Measurements from ENCODE around the gene RPS15A. TPM values are rescaled to one million over a fixed set of nuclear protein-coding genes. Genes with fewer than 3 reads are reported as not detected.
"Not testable (repeated sequence)": the region's sequence is repeated elsewhere in the genome, so short reads cannot be mapped to it uniquely, and the experiment has no call there.

RPS15A gene
- total RNA-seq, 2 donors from 2014 or later = 836 to 2,411 TPM

GRCh38 chr16:18782697-18783429 is 7.3 kb downstream of the RPS15A start:
- intact Hi-C loops (cut with DNase I) = no loop called here
- Histone ChIP-seq H3K4me1 (replicated peaks) (peaks cover 3% of the 10 kb centered on the region), H3K9me3 (no peaks in the 10 kb centered on the region), H3K4me3 (no peak overlapping the region), H3K27ac (no peak overlapping the region), H3K36me3 (peaks cover 0 to 4% of the 10 kb centered on the region in 2 donors), H3K27me3 (replicated peaks; ENCODE audit: insufficient read depth) (no peaks in the 10 kb centered on the region)
- no peak for TF ChIP-seq POLR2AphosphoS5 (IDR thresholded peaks at IDR 0.05)
- TF ChIP-seq CTCF (IDR thresholded peaks at IDR 0.05) = no peak
- no peak for TF ChIP-seq POLR2A (IDR thresholded peaks at IDR 0.05)
- WGBS = 85% methylated on average over 8 of the region's 8 CpGs
- DNase-seq (ENCODE audit: low spot score) = no peak

- H3K36me3 ChIP-seq; intact Hi-C loops (cut with DNase I); H3K27ac ChIP-seq; H3K27me3 ChIP-seq (replicated peaks; ENCODE audit: insufficient read depth); H3K4me3 ChIP-seq; H3K9me3 ChIP-seq; DNase-seq (ENCODE audit: low spot score); H3K4me1 ChIP-seq (replicated peaks): not testable (repeated sequence)
- 60% methylated on average over 2 of the region's 6 CpGs for WGBS
These were observed 8.9 kb downstream of the RPS15A start for GRCh38 chr16:18781232-18781631.

- intact Hi-C loops (cut with DNase I); H3K36me3 ChIP-seq; H3K27me3 ChIP-seq (replicated peaks; ENCODE audit: insufficient read depth); H3K27ac ChIP-seq; H3K4me1 ChIP-seq (replicated peaks); H3K9me3 ChIP-seq; DNase-seq (ENCODE audit: low spot score); H3K4me3 ChIP-seq: not testable (repeated sequence)
- 52% methylated on average over 5 of the region's 8 CpGs for WGBS
These were observed 9.6 kb downstream of the RPS15A start for GRCh38 chr16:18780460-18781026.

- DNase-seq (ENCODE audit: low spot score); H3K27ac ChIP-seq; intact Hi-C loops (cut with DNase I); H3K27me3 ChIP-seq (replicated peaks; ENCODE audit: insufficient read depth); H3K36me3 ChIP-seq; H3K9me3 ChIP-seq; H3K4me1 ChIP-seq (replicated peaks); H3K4me3 ChIP-seq: not testable (repeated sequence)
- no CpG with 5 or more reads among the region's 1 CpG for WGBS
These were observed 12.5 kb downstream of the RPS15A start for GRCh38 chr16:18777664-18778063.

- H3K36me3 ChIP-seq; DNase-seq (ENCODE audit: low spot score); intact Hi-C loops (cut with DNase I); H3K4me1 ChIP-seq (replicated peaks); H3K27ac ChIP-seq; H3K27me3 ChIP-seq (replicated peaks; ENCODE audit: insufficient read depth); H3K9me3 ChIP-seq; H3K4me3 ChIP-seq: not testable (repeated sequence)
- 79% methylated on average over 5 of the region's 5 CpGs for WGBS
These were observed 13.8 kb downstream of the RPS15A start for GRCh38 chr16:18776334-18776733.

GRCh38 chr16:18774651-18775050 is 15.5 kb downstream of the RPS15A start:
- 92% methylated on average over 4 of the region's 4 CpGs for WGBS
- H3K27me3 ChIP-seq (replicated peaks; ENCODE audit: insufficient read depth); H3K27ac ChIP-seq; H3K36me3 ChIP-seq; H3K4me1 ChIP-seq (replicated peaks); H3K9me3 ChIP-seq; H3K4me3 ChIP-seq; intact Hi-C loops (cut with DNase I); DNase-seq (ENCODE audit: low spot score): not testable (repeated sequence)

GRCh38 chr16:18772171-18772570 is 18.0 kb downstream of the RPS15A start:
- intact Hi-C loops (cut with DNase I); H3K4me3 ChIP-seq: not testable (repeated sequence)

GRCh38 chr16:18770336-18770962 is 19.7 kb downstream of the RPS15A start:
- H3K36me3 ChIP-seq; DNase-seq (ENCODE audit: low spot score); H3K4me1 ChIP-seq (replicated peaks); H3K27me3 ChIP-seq (replicated peaks; ENCODE audit: insufficient read depth); intact Hi-C loops (cut with DNase I); H3K4me3 ChIP-seq; H3K9me3 ChIP-seq; H3K27ac ChIP-seq: not testable (repeated sequence)
- WGBS = 89% methylated on average over 11 of the region's 11 CpGs

More at GRCh38 chr16:18772171-18772570, 18.0 kb downstream of the RPS15A start:
- not testable (repeated sequence) for H3K27ac ChIP-seq; DNase-seq (ENCODE audit: low spot score); H3K9me3 ChIP-seq; H3K4me1 ChIP-seq (replicated peaks); H3K36me3 ChIP-seq; H3K27me3 ChIP-seq (replicated peaks; ENCODE audit: insufficient read depth)
- WGBS = 87% methylated on average over 7 of the region's 7 CpGs

- H3K27me3 ChIP-seq (replicated peaks; ENCODE audit: insufficient read depth); intact Hi-C loops (cut with DNase I); H3K4me3 ChIP-seq; H3K4me1 ChIP-seq (replicated peaks); DNase-seq (ENCODE audit: low spot score); H3K27ac ChIP-seq; H3K9me3 ChIP-seq; H3K36me3 ChIP-seq: not testable (repeated sequence)
- WGBS = 81% methylated on average over 6 of the region's 7 CpGs
These were observed 22.9 kb downstream of the RPS15A start for GRCh38 chr16:18767217-18767616.

GRCh38 chr16:18762713-18763112 is 27.4 kb downstream of the RPS15A start:
- intact Hi-C loops (cut with DNase I); H3K4me1 ChIP-seq (replicated peaks); DNase-seq (ENCODE audit: low spot score); H3K9me3 ChIP-seq; H3K27me3 ChIP-seq (replicated peaks; ENCODE audit: insufficient read depth); H3K27ac ChIP-seq; H3K4me3 ChIP-seq; H3K36me3 ChIP-seq: not testable (repeated sequence)
- 48% methylated on average over 3 of the region's 5 CpGs for WGBS

All from prostate gland (tissue), 2 donors.